Sigmoid colon (tissue), 7 donors: ENCODE measurements around the gene CTRB2. TPM values are rescaled to one million over a fixed set of nuclear protein-coding genes. Genes with fewer than 3 reads are reported as not detected.

ENCODE experiments used
- DNase-seq: peaks from one replicate; pipeline ENCODE4 v3.0.0-alpha.2; 2019
- H3K27ac ChIP-seq, 4 donors: fragments of 200-600 bp; sonication (generic); one replicate each; pipeline ENCODE4 v1.5.1; 2016 to 2019; ENCODE audit warnings: mild to moderate bottlenecking in 1 of 4
- H3K27me3 ChIP-seq, 3 donors: fragments of 200-600 bp; sonication (generic); one replicate each; pipeline ENCODE4 v1.5.1; 2019; ENCODE audit warnings: mild to moderate bottlenecking in 1 of 3
- H3K36me3 ChIP-seq, 4 donors: fragments of 200-600 bp; sonication (generic); one replicate each; pipeline ENCODE4 v1.5.1; 2016 to 2019
- H3K4me1 ChIP-seq, 4 donors: fragments of 200-600 bp; sonication (generic); one replicate each; pipeline ENCODE4 v1.5.1; 2017 to 2019
- H3K4me3 ChIP-seq, 4 donors: fragments of 200-600 bp; sonication (generic); one replicate each; pipeline ENCODE4 v1.5.1; 2017 to 2019; ENCODE audit warnings: mild to moderate bottlenecking in 2 of 4, moderate library complexity in 1 of 4
- H3K9me3 ChIP-seq, 4 donors: fragments of 200-600 bp in 3 of 4; sonication (generic) in 3 of 4; one replicate each; pipeline versions ENCODE4 v1.5.1 to v1.6.1; 2013 to 2019
- EP300 ChIP-seq, 4 donors: sonication (generic); formaldehyde crosslinking; IDR thresholded peaks; one replicate each; pipeline ENCODE4 v1.6.1; 2017; ENCODE audit warnings: antibody characterized with exemption in 4 of 4
- POLR2A ChIP-seq, 2 donors: fragments of 450-650 bp; IDR thresholded peaks; one replicate each; pipeline ENCODE4 v1.6.1; 2016; ENCODE audit warnings: antibody characterized with exemption in 2 of 2, mild to moderate bottlenecking in 2 of 2, moderate library complexity in 2 of 2
- POLR2AphosphoS5 ChIP-seq, 4 donors: sonication (generic); formaldehyde crosslinking; IDR thresholded peaks; one replicate each; pipeline ENCODE4 v1.6.1; 2017; ENCODE audit warnings: antibody characterized with exemption in 4 of 4
- WGBS, 2 donors: extraction: QIAGEN DNeasy Blood & Tissue Kit; methylation state at CpG; one replicate each; pipeline ENCODE4 v1.1.7; 2013; 5-methylcytosine and 5-hydroxymethylcytosine counted together
- intact Hi-C: fragments of 100-400 bp; cut with DNase I; formaldehyde crosslinking; loops from one replicate; pipeline ENCODE4 v1.15.1; 2023
- polyA plus RNA-seq, 3 donors: library from polyadenylated mRNA; stranded (reverse); fragments of 200-250 nt; gene quantifications; one replicate each; pipeline ENCODE4 v1.2.3, GENCODE V29; 2013
- total RNA-seq, 4 donors: library from RNA; depleted of rRNA; stranded (reverse); fragments of >200 nt; gene quantifications; one replicate each; pipeline ENCODE4 v1.1.0, GENCODE V29; 2016
- TF ChIP-seq, protein P1 (sequence below), 4 experiments: fragments of 450-650 bp in 3 of 4; fragments of 200-600 bp in 1 of 4; IDR thresholded peaks; one replicate each; pipeline ENCODE4 v1.5.1; 2016 to 2019; ENCODE audit warnings: antibody characterized with exemption in 4 of 4, mild to moderate bottlenecking in 3 of 4, moderate library complexity in 2 of 4
- donor health status: healthy with polysubstance abuse.
- donor health status: Bipolar disorder and iron deficiency.
- donor health status: healthy.

The CTRB2 gene
- total and polyA plus RNA-seq, 7 donors = 0.42 to 17.4 TPM; not detected in 5

GRCh38 chr16:75172578-75172977 lies 34.4 kb downstream of the CTRB2 start:
- no peak for DNase-seq
- intact Hi-C loops = no loop called here
- 97 to 99% methylated on average over 4 of the region's 4 CpGs for WGBS, 2 donors
- peaks cover 6 to 43% (median 15%) of the 10 kb centered on the region in 4 donors for H3K9me3 ChIP-seq
- no peak overlapping the region for H3K4me3 ChIP-seq
- no peaks in the 10 kb centered on the region for H3K27me3 ChIP-seq
- no peak overlapping the region for H3K27ac ChIP-seq
- H3K36me3 ChIP-seq = peaks cover 20 to 39% (median 30%) of the 10 kb centered on the region in 4 donors
- TF ChIP-seq, protein P1, sequence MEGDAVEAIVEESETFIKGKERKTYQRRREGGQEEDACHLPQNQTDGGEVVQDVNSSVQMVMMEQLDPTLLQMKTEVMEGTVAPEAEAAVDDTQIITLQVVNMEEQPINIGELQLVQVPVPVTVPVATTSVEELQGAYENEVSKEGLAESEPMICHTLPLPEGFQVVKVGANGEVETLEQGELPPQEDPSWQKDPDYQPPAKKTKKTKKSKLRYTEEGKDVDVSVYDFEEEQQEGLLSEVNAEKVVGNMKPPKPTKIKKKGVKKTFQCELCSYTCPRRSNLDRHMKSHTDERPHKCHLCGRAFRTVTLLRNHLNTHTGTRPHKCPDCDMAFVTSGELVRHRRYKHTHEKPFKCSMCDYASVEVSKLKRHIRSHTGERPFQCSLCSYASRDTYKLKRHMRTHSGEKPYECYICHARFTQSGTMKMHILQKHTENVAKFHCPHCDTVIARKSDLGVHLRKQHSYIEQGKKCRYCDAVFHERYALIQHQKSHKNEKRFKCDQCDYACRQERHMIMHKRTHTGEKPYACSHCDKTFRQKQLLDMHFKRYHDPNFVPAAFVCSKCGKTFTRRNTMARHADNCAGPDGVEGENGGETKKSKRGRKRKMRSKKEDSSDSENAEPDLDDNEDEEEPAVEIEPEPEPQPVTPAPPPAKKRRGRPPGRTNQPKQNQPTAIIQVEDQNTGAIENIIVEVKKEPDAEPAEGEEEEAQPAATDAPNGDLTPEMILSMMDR (IDR thresholded peaks at IDR 0.05) = no peak
- no peak for TF ChIP-seq EP300 (IDR thresholded peaks at IDR 0.05)
- no peaks in the 10 kb centered on the region for H3K4me1 ChIP-seq

DNA sequence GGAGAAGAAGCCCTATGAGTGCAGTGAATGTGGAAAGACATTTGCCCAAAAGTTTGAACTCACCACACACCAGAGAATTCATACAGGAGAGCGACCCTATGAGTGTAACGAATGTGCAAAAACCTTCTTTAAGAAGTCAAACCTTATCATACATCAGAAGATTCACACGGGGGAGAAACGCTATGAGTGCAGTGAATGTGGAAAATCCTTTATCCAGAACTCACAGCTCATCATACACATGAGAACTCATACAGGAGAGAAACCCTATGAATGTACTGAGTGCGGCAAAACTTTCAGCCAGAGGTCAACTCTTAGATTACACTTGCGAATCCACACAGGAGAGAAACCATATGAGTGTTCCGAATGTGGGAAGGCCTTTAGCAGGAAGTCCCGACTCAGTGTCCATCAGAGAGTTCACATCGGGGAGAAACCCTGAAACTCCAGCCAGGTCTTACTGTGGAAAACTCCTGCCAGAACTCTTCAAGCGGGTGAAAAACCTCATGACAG lies 37.0 kb downstream of the CTRB2 start:
- TF ChIP-seq POLR2A (IDR thresholded peaks at IDR 0.05) (no peak), EP300 (IDR thresholded peaks at IDR 0.05) (no peak), POLR2AphosphoS5 (IDR thresholded peaks at IDR 0.05) (no peak)
- TF ChIP-seq, protein P1 (IDR thresholded peaks at IDR 0.05) = no peak
- Histone ChIP-seq H3K9me3 (peaks cover 0 to 32% (median 8%) of the 10 kb centered on the region in 4 donors), H3K27ac (no peak overlapping the region), H3K27me3 (no peaks in the 10 kb centered on the region), H3K4me1 (no peaks in the 10 kb centered on the region), H3K36me3 (peaks cover 30 to 53% (median 34%) of the 10 kb centered on the region in 4 donors), H3K4me3 (no peak overlapping the region)
- no peak for DNase-seq
- WGBS, 2 donors = 98 to 99% methylated on average over 10 of the region's 10 CpGs
- intact Hi-C loops = no loop called here

GRCh38 chr16:75160386-75160785 lies 46.6 kb downstream of the CTRB2 start:
- no peak for DNase-seq
- Histone ChIP-seq H3K36me3 (peaks cover 0 to 15% (median under 1%) of the 10 kb centered on the region in 4 donors), H3K27me3 (no peaks in the 10 kb centered on the region), H3K27ac (no peak overlapping the region), H3K9me3 (no peaks in the 10 kb centered on the region), H3K4me1 (no peaks in the 10 kb centered on the region), H3K4me3 (no peak overlapping the region)
- TF ChIP-seq POLR2AphosphoS5 (IDR thresholded peaks at IDR 0.05) (no peak), POLR2A (IDR thresholded peaks at IDR 0.05) (no peak), EP300 (IDR thresholded peaks at IDR 0.05) (no peak)
- intact Hi-C loops = no loop called here
- 97% methylated on average over 1 of the region's 1 CpG for WGBS, 2 donors

Other genes with a start within 250 kb of the CTRB2 start
- gene WDR59, start 222.0 kb downstream of the CTRB2 start, total RNA-seq = 10 to 100 TPM; 15.1 to 40.7 (median 24.6) TPM
- gene WDR59, start 222.0 kb downstream of the CTRB2 start, polyA plus RNA-seq = 10 to 100 TPM in 2 of 3 donors, 1 to 10 TPM in 1; 6.2 to 20.3 (median 13.8) TPM
- 10 to 100 TPM; 16.9 to 33.0 (median 22.3) TPM for gene ZNRF1, start 208.1 kb downstream of the CTRB2 start, total RNA-seq
- 10 to 100 TPM; 10.6 to 12.2 (median 11.4) TPM for gene ZNRF1, start 208.1 kb downstream of the CTRB2 start, polyA plus RNA-seq
- 1 to 10 TPM; 2.5 to 7.6 (median 7.3) TPM for gene LDHD, start 90.4 kb downstream of the CTRB2 start, total RNA-seq
- gene LDHD, start 90.4 kb downstream of the CTRB2 start, polyA plus RNA-seq = 100 to 1,000 TPM in 1 of 3 donors, 10 to 100 TPM in 2; 66.1 to 114 (median 78.0) TPM
- gene ZFP1, start 58.6 kb downstream of the CTRB2 start, total RNA-seq = 10 to 100 TPM in 3 of 4 donors, 1 to 10 TPM in 1; 9.2 to 17.5 (median 15.4) TPM
- gene ZFP1, start 58.6 kb downstream of the CTRB2 start, polyA plus RNA-seq = 1 to 10 TPM in 2 of 3 donors, under 1 TPM in 1; 0.60 to 4.0 (median 2.3) TPM
- gene CTRB1, start 11.8 kb upstream of the CTRB2 start, total RNA-seq = not detected
- gene CTRB1, start 11.8 kb upstream of the CTRB2 start, polyA plus RNA-seq = 10 to 100 TPM in 1 of 3 donors, under 1 TPM in 1, not detected in 1; 0.48 to 16.8 TPM
- 10 to 100 TPM; 21.7 to 42.9 (median 32.4) TPM for gene BCAR1, start 44.5 kb upstream of the CTRB2 start, total RNA-seq
- 10 to 100 TPM; 45.0 to 82.3 (median 72.6) TPM for gene BCAR1, start 44.5 kb upstream of the CTRB2 start, polyA plus RNA-seq
- gene CFDP1, start 226.3 kb upstream of the CTRB2 start, total RNA-seq = 10 to 100 TPM; 42.1 to 61.1 (median 48.2) TPM
- 100 to 1,000 TPM; 102 to 382 (median 295) TPM for gene CFDP1, start 226.3 kb upstream of the CTRB2 start, polyA plus RNA-seq